SK-N-MC (cell line): ENCODE data around the gene KATNAL1.

Experiments used
- DNase-seq: peaks from one replicate; pipeline ENCODE4 v3.0.0-alpha.2; 2011; ENCODE audit warnings: low read depth, low spot score
- H3K27ac ChIP-seq: fragments of 200-600 bp; sonication (generic); 2 replicates; pipeline ENCODE4 v1.5.1; 2016; ENCODE audit warnings: mixed run types
- H3K36me3 ChIP-seq: fragments of 200-600 bp; sonication (generic); 2 replicates; pipeline ENCODE4 v1.6.1; 2017; ENCODE audit warnings: antibody characterized with exemption, low read length, mixed read lengths; ENCODE audit not compliant: insufficient read depth
- H3K4me3 ChIP-seq: fragments of 200-600 bp; sonication (generic); 2 replicates; pipeline ENCODE4 v1.5.1; 2016
- H3K9ac ChIP-seq: fragments of 200-600 bp; sonication (generic); 2 replicates; pipeline ENCODE4 v1.8.0; 2017; ENCODE audit warnings: mixed run types, mixed read lengths; ENCODE audit not compliant: insufficient read length
- H3K9me3 ChIP-seq: fragments of 200-600 bp; sonication (generic); 2 replicates; pipeline ENCODE4 v1.6.1; 2017; ENCODE audit warnings: low read depth, mild to moderate bottlenecking, antibody characterized with exemption, low read length, moderate library complexity, mixed read lengths
- EZH2 ChIP-seq: fragments of 200-600 bp; sonication (generic); IDR thresholded peaks from one replicate; pipeline ENCODE4 v1.6.1; 2017; ENCODE audit warnings: antibody characterized with exemption
- FOXP2 ChIP-seq: optimal IDR thresholded peaks from 2 replicates; pipeline ENCODE3; 2011; ENCODE audit warnings: mild to moderate bottlenecking, moderate library complexity; ENCODE audit not compliant: insufficient read depth; ENCODE audit errors: extremely low read length, control extremely low read depth
- POLR2AphosphoS5 ChIP-seq: IDR thresholded peaks from 2 replicates; pipeline ENCODE4 v1.6.1; 2012; ENCODE audit warnings: mild to moderate bottlenecking, low read depth, low read length, borderline replicate concordance

Gene KATNAL1

GRCh38 chr13:30321256-30321655 lies 13.9 kb upstream of the KATNAL1 start:
- no peak for DNase-seq
- TF ChIP-seq FOXP2 (no peak), POLR2AphosphoS5 (no peak), EZH2 (no peak)
- Histone ChIP-seq H3K36me3 (no peaks in the 10 kb centered on the region), H3K27ac (no peak overlapping the region), H3K4me3 (no peak overlapping the region), H3K9ac (no peak overlapping the region), H3K9me3 (no peaks in the 10 kb centered on the region)

- Histone ChIP-seq H3K27ac (peak overlapping the region; percentile 2; the same call in 1 of the 2 replicates), H3K36me3 (no peaks in the 10 kb centered on the region), H3K9me3 (no peaks in the 10 kb centered on the region), H3K4me3 (peak overlapping the region; percentile 51), H3K9ac (no peak overlapping the region)
- TF ChIP-seq FOXP2 (no peak), POLR2AphosphoS5 (no peak)
- no peak for DNase-seq
Observed at GRCh38 chr13:30319655-30320054, 12.3 kb upstream of the KATNAL1 start.

- peak overlapping the region; percentile 2; the same call in 1 of the 2 replicates for H3K27ac ChIP-seq
- TF ChIP-seq POLR2AphosphoS5 (no peak), FOXP2 (no peak), EZH2 (no peak)
- peak; percentile 64 for DNase-seq
Observed at GRCh38 chr13:30319130-30319529, 11.8 kb upstream of the KATNAL1 start.

GRCh38 chr13:30318026-30318425 lies 10.7 kb upstream of the KATNAL1 start:
- Histone ChIP-seq H3K36me3 (no peaks in the 10 kb centered on the region), H3K9me3 (no peaks in the 10 kb centered on the region), H3K27ac (no peak overlapping the region), H3K4me3 (no peak overlapping the region), H3K9ac (no peak overlapping the region)
- TF ChIP-seq FOXP2 (no peak), EZH2 (no peak), POLR2AphosphoS5 (no peak)
- DNase-seq = no peak

More at GRCh38 chr13:30319130-30319529, 11.8 kb upstream of the KATNAL1 start:
- Histone ChIP-seq H3K4me3 (peak overlapping the region; percentile 51), H3K36me3 (no peaks in the 10 kb centered on the region), H3K9ac (no peak overlapping the region), H3K9me3 (no peaks in the 10 kb centered on the region)

- no peak for DNase-seq
- no peaks in the 10 kb centered on the region for H3K9me3 ChIP-seq
- H3K36me3 ChIP-seq = no peaks in the 10 kb centered on the region
- no peak overlapping the region for H3K9ac ChIP-seq
- TF ChIP-seq FOXP2 = no peak
- TF ChIP-seq POLR2AphosphoS5 = no peak
- TF ChIP-seq EZH2 = no peak
- H3K4me3 ChIP-seq = no peak overlapping the region
- no peak overlapping the region for H3K27ac ChIP-seq
Observed at GRCh38 chr13:30314562-30314961, 7.2 kb upstream of the KATNAL1 start.

GRCh38 chr13:30314069-30314468 lies 6.7 kb upstream of the KATNAL1 start:
- no peak overlapping the region for H3K9ac ChIP-seq
- no peak for TF ChIP-seq POLR2AphosphoS5
- H3K27ac ChIP-seq = no peak overlapping the region
- no peaks in the 10 kb centered on the region for H3K9me3 ChIP-seq
- H3K36me3 ChIP-seq = no peaks in the 10 kb centered on the region
- H3K4me3 ChIP-seq = no peak overlapping the region
- DNase-seq = no peak

- no peaks in the 10 kb centered on the region for H3K9me3 ChIP-seq
- H3K27ac ChIP-seq = no peak overlapping the region
- DNase-seq = no peak
- H3K9ac ChIP-seq = no peak overlapping the region
- TF ChIP-seq FOXP2 (no peak), EZH2 (no peak), POLR2AphosphoS5 (no peak)
- no peak overlapping the region for H3K4me3 ChIP-seq
- H3K36me3 ChIP-seq = no peaks in the 10 kb centered on the region
Observed at GRCh38 chr13:30313311-30313710, 6.0 kb upstream of the KATNAL1 start.

- H3K27ac ChIP-seq = peak overlapping the region; percentile 63; the same call in 1 of the 2 replicates
- no peak overlapping the region for H3K4me3 ChIP-seq
- TF ChIP-seq EZH2 = no peak
- no peak for TF ChIP-seq POLR2AphosphoS5
- TF ChIP-seq FOXP2 = no peak
- H3K9me3 ChIP-seq = no peaks in the 10 kb centered on the region
- no peak overlapping the region for H3K9ac ChIP-seq
- DNase-seq = no peak
- H3K36me3 ChIP-seq = no peaks in the 10 kb centered on the region
Observed at GRCh38 chr13:30312904-30313303, 5.6 kb upstream of the KATNAL1 start.

- Histone ChIP-seq H3K9me3 (no peaks in the 10 kb centered on the region), H3K9ac (no peak overlapping the region), H3K4me3 (no peak overlapping the region), H3K27ac (peak overlapping the region; percentile 80), H3K36me3 (no peaks in the 10 kb centered on the region)
- TF ChIP-seq POLR2AphosphoS5 = no peak
- no peak for TF ChIP-seq EZH2
- no peak for DNase-seq
Observed at GRCh38 chr13:30308548-30308947, 1.2 kb upstream of the KATNAL1 start.

GRCh38 chr13:30307971-30308290 lies 580 bp upstream of the KATNAL1 start:
- TF ChIP-seq FOXP2 = no peak
- no peak for TF ChIP-seq EZH2
- no peak for TF ChIP-seq POLR2AphosphoS5
- H3K27ac ChIP-seq = peak overlapping the region; percentile 80
- H3K36me3 ChIP-seq = no peaks in the 10 kb centered on the region
- H3K9ac ChIP-seq = peak overlapping the region; percentile 95
- DNase-seq = no peak
- peak overlapping the region; percentile 90 for H3K4me3 ChIP-seq
- no peaks in the 10 kb centered on the region for H3K9me3 ChIP-seq
